Measurements from ENCODE around the gene NXPH3.

- TF ChIP-seq CTCF (IDR thresholded peaks at IDR 0.05) (no peak), EP300 (IDR thresholded peaks at IDR 0.05) (no peak), POLR2AphosphoS5 (IDR thresholded peaks at IDR 0.05) (no peak)
These were observed 46.4 kb downstream of the NXPH3 start for GRCh38 chr17:49621946-49622529.
